Activated gamma-delta T cell treated with anti-CD3 and anti-CD28 coated beads, Interleukin-2, amount 50 U/mL, for 16 hours (primary cell): ENCODE results near the gene SRCIN1.
"Not testable (repeated sequence)": the region's sequence is repeated elsewhere in the genome, so short reads cannot be mapped to it uniquely, and the experiment has no call there.

Source experiments
- DNase-seq: peaks from one replicate; pipeline ENCODE4 v3.0.0-alpha.2; 2020; ENCODE audit warnings: low read depth

Gene SRCIN1

DNA sequence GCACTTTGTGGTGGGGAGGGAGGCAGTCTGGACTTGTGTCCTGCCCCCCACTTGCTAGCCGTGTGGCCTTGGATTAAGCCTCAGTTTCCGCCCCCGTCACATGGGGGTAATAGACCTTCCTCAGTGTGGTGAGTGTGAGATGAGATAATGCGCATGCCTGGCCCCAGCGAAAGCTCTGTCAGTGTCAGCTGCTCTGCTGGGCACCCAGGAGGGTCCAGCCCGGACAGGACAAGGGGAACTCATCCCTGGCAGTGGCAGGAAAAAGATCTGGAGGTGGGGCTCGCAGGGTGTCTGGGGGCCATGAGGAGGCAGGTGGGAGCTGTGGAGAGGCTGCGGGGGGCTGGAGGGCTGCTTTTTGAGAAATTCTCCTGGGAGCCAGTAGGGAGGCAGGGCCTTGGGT, 63.5 kb downstream of the SRCIN1 start:
- DNase-seq = no peak

GRCh38 chr17:38541281-38541680, 64.5 kb downstream of the SRCIN1 start:
- no peak for DNase-seq

DNA sequence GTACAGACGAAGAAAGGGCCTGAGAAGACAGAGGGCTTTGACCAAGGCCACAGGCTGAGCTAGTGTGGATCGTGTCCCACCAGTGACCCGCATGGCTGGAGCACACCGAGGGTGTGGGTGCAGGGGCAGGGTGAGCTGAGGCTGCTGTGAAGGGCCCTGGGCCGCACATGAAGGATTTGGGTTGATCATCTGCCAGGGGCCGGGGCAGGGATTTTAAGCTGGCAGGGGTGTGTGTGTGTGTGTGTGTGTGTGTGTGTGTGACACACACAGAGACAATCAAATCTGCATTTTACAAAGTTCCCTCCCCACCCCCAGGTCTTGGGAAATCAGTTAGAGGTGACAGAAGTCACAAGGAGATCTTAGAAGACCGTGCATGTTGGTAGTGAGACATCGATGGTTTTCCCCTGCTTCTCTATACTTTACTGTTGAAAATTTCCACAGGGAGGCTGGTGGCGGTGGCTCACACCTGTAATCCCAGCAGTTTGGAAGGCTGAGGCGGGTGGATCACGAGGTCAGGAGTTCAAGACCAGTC, 65.2 kb downstream of the SRCIN1 start:
- no peak for DNase-seq

DNA sequence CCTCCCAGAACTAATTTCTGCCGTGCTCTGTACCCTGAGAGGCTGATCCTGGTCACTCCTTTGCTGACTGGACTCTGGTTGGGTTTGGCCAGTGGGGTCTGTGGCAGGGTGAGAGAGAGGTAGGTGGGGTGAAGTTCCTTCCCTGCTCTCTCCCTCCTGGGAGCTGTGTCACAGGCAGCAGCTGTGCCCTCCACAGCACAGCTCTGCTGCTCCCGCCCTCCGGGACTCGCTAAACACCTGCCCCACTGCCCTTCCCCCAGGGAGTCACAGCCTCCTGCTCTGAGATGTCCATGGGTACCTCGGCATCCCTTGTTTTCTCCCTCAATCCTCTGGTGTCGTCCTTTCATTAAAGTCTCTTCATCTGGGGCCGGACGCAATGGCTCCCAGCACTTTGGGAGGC, 66.4 kb downstream of the SRCIN1 start:
- DNase-seq = no peak

DNA sequence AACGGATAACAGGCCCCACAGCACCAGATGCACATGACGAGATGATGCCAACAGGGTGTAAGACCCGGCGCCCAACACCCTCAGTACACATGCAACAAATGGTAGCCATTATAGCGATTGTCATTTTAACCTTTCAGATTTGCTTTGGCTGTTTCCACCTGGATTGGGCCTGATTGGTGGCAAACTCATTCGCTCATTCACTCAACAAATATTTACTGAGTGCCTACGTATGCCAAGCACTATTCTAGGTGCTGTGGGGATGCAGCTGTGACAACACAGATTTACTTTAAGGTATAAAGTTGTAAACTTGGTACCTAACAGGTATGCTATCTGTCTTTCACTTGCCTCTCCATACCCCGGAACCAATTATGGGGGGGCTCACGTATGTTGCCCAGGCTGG, 66.8 kb downstream of the SRCIN1 start:
- no peak for DNase-seq

DNA sequence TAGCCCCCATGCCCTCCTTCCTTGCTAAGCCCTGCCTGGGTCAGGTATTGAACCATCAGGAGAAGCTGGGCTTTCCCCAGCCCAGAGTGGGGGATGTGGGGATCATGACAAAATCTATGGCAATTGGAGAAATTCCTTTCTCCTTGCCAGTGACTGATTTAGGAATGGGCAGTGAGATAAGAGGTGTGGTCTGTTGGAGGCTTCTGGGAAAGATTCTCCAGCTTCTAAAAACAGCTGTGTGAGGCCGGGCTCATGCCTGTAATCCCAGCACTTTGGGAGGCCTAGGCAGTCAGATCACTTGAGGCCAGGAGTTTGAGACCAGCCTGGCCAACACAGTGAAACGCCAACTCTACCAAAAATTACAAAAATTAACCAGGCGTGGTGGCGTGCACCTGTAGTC, 69.1 kb downstream of the SRCIN1 start:
- DNase-seq = no peak

DNA sequence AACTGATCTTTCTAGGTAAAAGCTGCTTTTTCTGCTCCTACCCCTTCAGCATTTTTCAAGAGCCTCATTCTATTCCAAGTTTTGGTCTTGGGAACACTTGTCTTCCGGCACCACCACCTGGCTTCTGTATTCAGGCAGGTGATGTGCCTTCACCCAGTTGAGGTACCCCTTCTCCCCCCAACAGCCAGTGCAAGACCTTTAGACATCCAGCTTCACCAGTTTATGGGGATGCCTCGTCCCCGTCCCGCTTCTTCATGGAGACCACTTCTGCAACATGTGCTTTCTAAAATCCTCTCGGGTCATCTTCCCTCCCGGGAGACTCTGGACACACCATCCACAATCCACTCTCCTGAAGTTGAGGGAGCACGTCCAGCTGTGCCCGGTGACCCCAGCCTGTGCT, 69.9 kb downstream of the SRCIN1 start:
- no peak for DNase-seq

DNA sequence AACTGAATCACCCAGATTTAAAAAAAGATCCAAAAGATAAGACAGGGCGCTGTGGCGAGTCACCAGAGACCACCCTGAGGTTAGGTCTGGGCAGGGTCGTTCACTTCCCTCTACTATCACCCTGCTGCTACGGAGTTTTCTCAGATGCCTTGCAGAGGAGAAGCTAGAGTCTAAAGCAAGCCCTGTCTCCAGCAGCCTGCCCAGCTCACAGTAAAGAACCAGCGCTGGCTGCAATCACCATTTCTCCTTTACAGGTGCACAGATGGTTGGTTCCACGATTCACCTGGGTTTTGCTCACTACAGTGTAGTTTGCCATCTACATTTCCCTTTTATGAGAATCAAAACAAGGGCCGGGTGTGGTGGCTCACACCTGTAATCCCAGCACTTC, 71.3 kb downstream of the SRCIN1 start:
- DNase-seq = no peak

GRCh38 chr17:38533866-38534497, 71.8 kb downstream of the SRCIN1 start:
- DNase-seq = no peak

DNA sequence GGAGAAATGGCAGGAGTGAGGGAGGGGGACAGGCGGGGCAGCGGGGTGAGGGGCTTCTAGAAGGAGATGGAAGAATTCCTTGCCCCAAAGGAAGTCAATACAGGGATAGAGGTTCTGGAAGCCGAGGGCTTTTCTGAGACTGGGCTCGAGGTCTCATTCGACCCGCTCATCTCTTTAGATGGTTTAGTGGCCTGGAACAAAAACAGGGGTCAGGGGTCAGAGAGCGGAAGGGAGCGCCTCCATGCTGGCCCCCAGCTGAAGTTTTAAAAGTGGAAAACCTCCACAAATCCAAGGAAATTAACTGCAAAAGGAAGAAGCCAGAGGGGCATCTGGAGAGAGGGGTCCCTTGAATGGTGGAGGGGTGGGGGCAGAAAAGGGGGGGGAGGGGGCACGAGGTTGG, 72.5 kb downstream of the SRCIN1 start:
- DNase-seq = no peak

DNA sequence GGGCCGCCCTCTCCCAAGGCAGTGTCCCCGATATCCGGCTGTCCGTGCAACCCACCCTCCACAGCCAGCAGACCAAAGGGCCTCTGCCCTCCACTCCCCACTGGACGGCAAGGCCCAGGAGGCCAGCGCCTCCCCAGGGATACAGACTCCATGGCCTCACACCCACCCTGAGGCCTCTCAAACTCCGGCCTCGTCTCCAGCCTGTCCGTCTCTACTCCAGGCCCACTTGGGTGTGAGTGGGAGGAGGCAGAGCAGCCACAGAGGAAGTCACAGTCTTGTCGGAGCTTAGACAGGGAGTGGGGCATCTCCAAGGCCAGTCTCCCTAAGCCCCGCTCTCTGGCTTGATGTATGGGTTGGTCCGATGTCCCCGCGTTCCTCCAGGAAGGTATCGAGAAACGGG, 73.3 kb downstream of the SRCIN1 start:
- no peak for DNase-seq

DNA sequence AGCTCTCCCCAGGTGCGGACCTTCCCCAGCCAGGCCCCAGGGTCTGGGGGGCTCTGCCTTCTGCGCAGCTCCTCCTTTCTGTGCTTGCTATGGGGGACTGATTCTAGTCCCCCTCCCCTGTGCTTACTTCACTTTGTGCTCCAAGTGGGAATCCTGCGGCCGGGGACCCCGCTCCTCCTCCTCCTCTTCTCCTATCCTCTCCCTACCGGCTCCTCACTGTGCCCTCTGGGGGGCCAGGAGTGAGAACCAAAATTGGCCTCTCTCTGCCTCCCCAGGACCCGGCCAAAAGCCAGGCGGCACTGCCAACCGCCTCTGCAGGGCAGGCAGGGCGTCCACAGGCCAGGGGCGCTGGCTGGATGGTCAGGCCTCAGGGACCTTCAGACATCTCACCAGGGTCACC, 74.0 kb downstream of the SRCIN1 start:
- not testable (repeated sequence) for DNase-seq

GRCh38 chr17:38530856-38531255, 74.9 kb downstream of the SRCIN1 start:
- DNase-seq = not testable (repeated sequence)

GRCh38 chr17:38528141-38528540, 77.6 kb downstream of the SRCIN1 start:
- not testable (repeated sequence) for DNase-seq

DNA sequence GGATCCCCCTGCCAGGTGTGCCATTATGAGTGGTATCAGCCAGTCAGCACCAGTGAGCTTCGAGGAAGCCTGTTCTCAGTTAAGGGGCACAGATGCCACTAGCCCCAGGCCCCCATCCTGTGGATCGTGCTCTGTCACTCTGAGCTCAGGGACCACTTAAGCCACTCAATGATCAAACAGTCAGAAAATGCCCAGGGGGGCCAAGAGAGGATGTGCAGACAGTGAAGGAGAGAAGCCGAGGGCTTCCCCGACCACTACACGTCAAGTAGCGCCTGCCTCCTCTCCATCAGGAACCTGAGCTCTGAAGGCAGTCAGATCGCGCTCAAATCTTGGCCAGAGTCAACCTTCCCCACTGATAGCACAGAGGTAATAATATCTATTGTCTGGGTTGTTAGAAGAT, 79.2 kb downstream of the SRCIN1 start:
- not testable (repeated sequence) for DNase-seq

DNA sequence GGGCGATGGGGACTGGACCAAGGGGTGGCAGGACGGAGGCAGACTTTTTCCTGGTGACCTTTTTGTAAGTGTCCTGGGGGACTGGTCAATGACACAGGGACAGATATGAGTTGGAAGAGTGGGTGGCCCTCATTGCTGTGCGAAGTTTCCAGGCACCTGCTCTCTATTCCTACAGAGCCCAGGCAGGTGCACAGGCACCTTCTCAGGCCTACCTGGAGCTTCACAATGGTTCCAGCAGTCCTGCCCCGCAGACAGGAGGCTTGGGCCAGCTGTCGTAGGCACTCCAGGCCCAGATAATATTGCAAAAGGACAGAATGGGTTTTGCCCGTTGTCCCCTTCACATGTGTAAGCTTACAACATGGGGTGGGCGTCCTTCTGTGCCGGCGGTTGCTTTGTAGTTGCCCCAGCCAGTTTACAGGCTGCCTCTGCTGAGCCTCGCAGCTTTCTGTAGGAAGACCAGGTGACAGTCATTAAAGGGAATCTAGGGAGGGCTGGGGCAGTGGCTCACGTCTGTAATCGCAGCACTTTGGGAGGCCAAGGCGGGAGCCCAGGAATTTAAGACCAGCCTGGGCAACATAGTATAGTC, 93.2 kb downstream of the SRCIN1 start:
- DNase-seq = no peak

GRCh38 chr17:38511150-38512108, 94.3 kb downstream of the SRCIN1 start:
- DNase-seq = no peak

- no peak for DNase-seq
Observed at GRCh38 chr17:38510421-38511149, 95.2 kb downstream of the SRCIN1 start.

GRCh38 chr17:38509772-38510420, 95.9 kb downstream of the SRCIN1 start:
- DNase-seq = no peak

DNA sequence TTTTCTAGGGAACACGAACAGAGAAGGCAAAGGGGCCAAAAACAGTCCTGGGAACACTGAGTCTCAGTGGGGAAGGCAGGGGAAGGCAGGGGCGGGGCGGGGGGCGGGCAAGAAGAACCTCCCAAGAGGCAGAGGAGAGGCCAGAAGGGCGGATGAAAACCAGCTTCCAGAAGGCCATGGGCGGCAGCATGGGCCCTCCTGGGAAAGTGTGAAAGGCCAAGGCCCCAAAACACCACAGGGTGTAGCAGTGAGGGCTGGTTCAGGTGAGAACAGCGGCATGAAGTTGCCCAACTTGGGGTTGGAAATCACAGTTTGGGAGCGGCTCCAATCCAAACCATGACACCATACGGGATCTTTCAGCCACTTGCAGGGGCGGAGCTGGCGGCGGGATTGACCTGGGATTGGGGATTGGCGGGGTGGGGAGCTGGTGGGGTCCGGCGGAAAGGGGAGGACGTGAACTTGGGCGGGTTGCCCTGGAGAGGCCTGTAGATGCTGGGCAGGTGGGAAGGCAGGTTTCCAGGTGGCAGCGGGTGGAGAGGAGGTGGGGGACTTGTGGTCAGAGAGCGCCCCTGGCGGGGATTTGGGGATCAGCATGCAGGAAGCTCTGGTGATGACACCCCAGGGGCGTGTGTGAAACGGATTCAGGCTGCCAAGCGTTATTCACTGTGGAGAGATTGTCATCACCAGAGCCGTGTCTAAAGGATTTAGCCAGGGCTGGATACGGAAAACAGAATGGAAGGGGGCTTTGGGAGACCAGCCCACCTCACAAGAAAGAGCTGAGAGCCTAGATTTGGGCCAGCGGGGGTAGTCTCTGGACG, 96.6 kb downstream of the SRCIN1 start:
- DNase-seq = peak; percentile 43

DNA sequence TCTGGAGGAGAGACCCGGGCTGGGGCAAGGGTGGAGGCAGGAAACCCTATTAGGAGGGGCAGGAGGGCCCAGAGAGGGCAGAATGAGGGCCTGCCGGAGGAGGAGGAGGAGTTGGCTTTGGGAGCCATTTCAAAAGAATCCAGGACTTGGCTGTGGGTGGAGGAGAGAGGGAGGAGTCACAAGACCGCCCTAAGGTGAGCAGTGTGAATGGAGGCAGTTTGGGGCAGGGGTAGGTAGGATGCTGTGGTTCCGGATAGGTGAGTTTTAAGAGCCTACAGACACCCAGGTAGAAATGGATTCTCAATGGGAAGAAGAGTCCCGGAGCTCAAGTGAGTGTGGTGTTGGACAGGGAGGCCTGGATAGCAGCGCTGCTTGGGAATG, 97.2 kb downstream of the SRCIN1 start:
- DNase-seq = no peak
